ENCODE data around the gene CNTN2. TPM values are rescaled to one million over a fixed set of nuclear protein-coding genes. Genes with fewer than 3 reads are reported as not detected.
A peak's percentile ranks its signal among the peaks of the same experiment; 100 is the strongest.

CNTN2 gene
- 3.9 and 4.1 TPM in 2 replicates for polyA plus RNA-seq (2014; cell fraction: cytosol; rRNA removed)
- polyA plus RNA-seq (2014; cell fraction: nucleus; rRNA removed), result 5.7 and 8.7 TPM in 2 replicates

GRCh38 chr1:205042911-205043806 lies at the start of gene CNTN2:
CNTN2 (plus strand) TSS chr1:205043212; CDS start chr1:205053186, 9,974 bp downstream.
- peak; percentile 71 for DNase-seq (ENCODE audit: low spot score)

- DNase-seq (ENCODE audit: low spot score), result no peak
Measured at GRCh38 chr1:204994086-204994862, 48.7 kb upstream of the CNTN2 start.

GRCh38 chr1:204996981-204997380 lies 46.0 kb upstream of the CNTN2 start:
- DNase-seq (ENCODE audit: low spot score), result no peak

- DNase-seq (ENCODE audit: low spot score), result no peak
Measured at GRCh38 chr1:204997591-204998355, 45.2 kb upstream of the CNTN2 start.

- peak; percentile 81 for DNase-seq (ENCODE audit: low spot score)
Measured at GRCh38 chr1:205001162-205001561, 41.9 kb upstream of the CNTN2 start.

- DNase-seq (ENCODE audit: low spot score), result no peak
Measured at GRCh38 chr1:205002705-205003104, 40.3 kb upstream of the CNTN2 start.

GRCh38 chr1:205003358-205004131 lies 39.5 kb upstream of the CNTN2 start:
- DNase-seq (ENCODE audit: low spot score), result peak; percentile 18

- DNase-seq (ENCODE audit: low spot score), result no peak
Measured at GRCh38 chr1:205004351-205004750, 38.7 kb upstream of the CNTN2 start.

- no peak for DNase-seq (ENCODE audit: low spot score)
Measured at GRCh38 chr1:205008896-205009295, 34.1 kb upstream of the CNTN2 start.

- peak; percentile 85 for DNase-seq (ENCODE audit: low spot score)
Measured at GRCh38 chr1:205009670-205010069, 33.3 kb upstream of the CNTN2 start.

GRCh38 chr1:205012391-205013140 lies 30.4 kb upstream of the CNTN2 start:
- DNase-seq (ENCODE audit: low spot score), result no peak

GRCh38 chr1:205013683-205014367 lies 29.2 kb upstream of the CNTN2 start:
- no peak for DNase-seq (ENCODE audit: low spot score)

GRCh38 chr1:205014783-205015182 lies 28.2 kb upstream of the CNTN2 start:
- DNase-seq (ENCODE audit: low spot score), result no peak

- no peak for DNase-seq (ENCODE audit: low spot score)
Measured at GRCh38 chr1:205015241-205015640, 27.8 kb upstream of the CNTN2 start.

GRCh38 chr1:205016075-205016474 lies 26.9 kb upstream of the CNTN2 start:
- DNase-seq (ENCODE audit: low spot score), result no peak

- DNase-seq (ENCODE audit: low spot score), result no peak
Measured at GRCh38 chr1:205016584-205016983, 26.4 kb upstream of the CNTN2 start.

GRCh38 chr1:205017001-205017400 lies 26.0 kb upstream of the CNTN2 start:
- no peak for DNase-seq (ENCODE audit: low spot score)

- DNase-seq (ENCODE audit: low spot score), result no peak
Measured at GRCh38 chr1:205017766-205018165, 25.2 kb upstream of the CNTN2 start.

GRCh38 chr1:205018381-205018780 lies 24.6 kb upstream of the CNTN2 start:
- no peak for DNase-seq (ENCODE audit: low spot score)

GRCh38 chr1:205020466-205020865 lies 22.5 kb upstream of the CNTN2 start:
- no peak for DNase-seq (ENCODE audit: low spot score)
